Measurements from ENCODE around the gene EIF1. TPM values are rescaled to one million over a fixed set of nuclear protein-coding genes. Genes with fewer than 3 reads are reported as not detected.

Gene EIF1
- total and polyA plus RNA-seq, 4 donors = 56.5 to 755 (median 159) TPM

DNA sequence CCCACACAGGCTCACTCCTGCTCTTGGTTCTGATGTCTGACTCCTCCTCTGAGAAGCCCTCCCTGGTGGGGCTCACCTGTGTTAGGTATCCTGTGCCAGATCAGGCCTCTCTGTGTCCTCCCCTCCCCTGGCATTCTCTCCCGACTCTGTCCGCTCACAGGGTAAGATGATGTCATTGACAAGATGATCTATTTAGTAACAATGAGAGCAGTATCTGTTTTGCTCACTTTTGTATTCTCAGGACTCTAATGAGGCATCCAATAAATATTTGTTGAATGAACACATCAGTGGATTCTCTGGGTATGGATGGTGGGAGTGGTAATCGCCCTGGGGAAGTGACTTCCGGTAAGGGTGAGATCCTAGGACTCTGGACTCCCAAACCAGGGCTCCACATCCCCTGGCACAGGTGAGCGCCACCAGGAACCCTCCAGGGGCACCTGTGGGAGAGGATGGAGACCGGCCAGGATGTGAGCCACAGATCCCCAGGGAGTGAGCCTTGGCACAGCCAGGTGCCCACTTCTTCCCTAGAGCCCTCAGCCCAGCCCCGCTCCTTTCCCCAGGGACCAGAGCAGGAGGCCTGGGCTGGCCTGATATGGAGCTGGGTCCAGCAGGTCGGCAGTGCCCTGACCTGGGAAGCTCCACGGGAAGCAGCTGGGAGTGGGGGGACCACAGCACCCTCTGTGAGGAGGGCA, 51.1 kb downstream of the EIF1 start (continued):
- TF ChIP-seq, protein P1, sequence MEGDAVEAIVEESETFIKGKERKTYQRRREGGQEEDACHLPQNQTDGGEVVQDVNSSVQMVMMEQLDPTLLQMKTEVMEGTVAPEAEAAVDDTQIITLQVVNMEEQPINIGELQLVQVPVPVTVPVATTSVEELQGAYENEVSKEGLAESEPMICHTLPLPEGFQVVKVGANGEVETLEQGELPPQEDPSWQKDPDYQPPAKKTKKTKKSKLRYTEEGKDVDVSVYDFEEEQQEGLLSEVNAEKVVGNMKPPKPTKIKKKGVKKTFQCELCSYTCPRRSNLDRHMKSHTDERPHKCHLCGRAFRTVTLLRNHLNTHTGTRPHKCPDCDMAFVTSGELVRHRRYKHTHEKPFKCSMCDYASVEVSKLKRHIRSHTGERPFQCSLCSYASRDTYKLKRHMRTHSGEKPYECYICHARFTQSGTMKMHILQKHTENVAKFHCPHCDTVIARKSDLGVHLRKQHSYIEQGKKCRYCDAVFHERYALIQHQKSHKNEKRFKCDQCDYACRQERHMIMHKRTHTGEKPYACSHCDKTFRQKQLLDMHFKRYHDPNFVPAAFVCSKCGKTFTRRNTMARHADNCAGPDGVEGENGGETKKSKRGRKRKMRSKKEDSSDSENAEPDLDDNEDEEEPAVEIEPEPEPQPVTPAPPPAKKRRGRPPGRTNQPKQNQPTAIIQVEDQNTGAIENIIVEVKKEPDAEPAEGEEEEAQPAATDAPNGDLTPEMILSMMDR (IDR thresholded peaks at IDR 0.05; ENCODE audit: low read depth, low read length, missing input control) = no peak
- TF ChIP-seq HNF4A (conservative IDR thresholded peaks at IDR 0.05) (no peak), JUND (IDR thresholded peaks at IDR 0.05) (no peak), GABPA (IDR thresholded peaks at IDR 0.05 in 1 of 2, conservative IDR thresholded peaks at IDR 0.05 in 1 of 2) (no peak), RXRA (IDR thresholded peaks at IDR 0.05) (no peak), TAF1 (conservative IDR thresholded peaks at IDR 0.05) (no peak)
- TF ChIP-seq, protein P2, sequence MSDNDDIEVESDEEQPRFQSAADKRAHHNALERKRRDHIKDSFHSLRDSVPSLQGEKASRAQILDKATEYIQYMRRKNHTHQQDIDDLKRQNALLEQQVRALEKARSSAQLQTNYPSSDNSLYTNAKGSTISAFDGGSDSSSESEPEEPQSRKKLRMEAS (IDR thresholded peaks at IDR 0.05) = no peak

DNA sequence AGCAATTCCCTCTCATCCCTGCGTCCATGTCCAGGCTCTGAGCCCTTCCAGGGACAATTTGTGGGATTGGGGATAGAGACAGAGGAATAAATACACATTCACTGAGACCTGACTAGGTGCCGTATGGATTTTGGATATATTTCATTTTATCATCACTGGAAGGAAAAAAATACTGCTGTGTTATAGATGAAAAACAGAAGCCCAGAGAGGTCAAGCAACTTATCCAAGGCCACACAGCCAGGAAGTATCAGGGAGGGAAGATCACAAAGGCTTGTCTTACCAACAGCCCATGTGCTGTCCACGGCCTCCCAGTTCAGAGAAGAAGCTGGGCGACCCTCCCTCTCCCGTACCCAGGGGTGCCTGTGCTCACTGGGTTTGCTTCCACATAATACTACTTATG, 51.8 kb downstream of the EIF1 start:
- TF ChIP-seq RXRA (IDR thresholded peaks at IDR 0.05) = no peak
- TF ChIP-seq, protein P1 (IDR thresholded peaks at IDR 0.05; ENCODE audit: low read depth, low read length, missing input control) = no peak
- TF ChIP-seq, protein P3, sequence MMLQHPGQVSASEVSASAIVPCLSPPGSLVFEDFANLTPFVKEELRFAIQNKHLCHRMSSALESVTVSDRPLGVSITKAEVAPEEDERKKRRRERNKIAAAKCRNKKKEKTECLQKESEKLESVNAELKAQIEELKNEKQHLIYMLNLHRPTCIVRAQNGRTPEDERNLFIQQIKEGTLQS (IDR thresholded peaks at IDR 0.05) = no peak
- no peak for TF ChIP-seq HNF4G (IDR thresholded peaks at IDR 0.05)
- no peak for TF ChIP-seq RAD21 (IDR thresholded peaks at IDR 0.05)
- no peak for TF ChIP-seq HNF4A (conservative IDR thresholded peaks at IDR 0.05)
- TF ChIP-seq, protein P2 (IDR thresholded peaks at IDR 0.05) = no peak
- TF ChIP-seq NR2F2 (IDR thresholded peaks at IDR 0.05) = no peak
- TF ChIP-seq, protein P4, sequence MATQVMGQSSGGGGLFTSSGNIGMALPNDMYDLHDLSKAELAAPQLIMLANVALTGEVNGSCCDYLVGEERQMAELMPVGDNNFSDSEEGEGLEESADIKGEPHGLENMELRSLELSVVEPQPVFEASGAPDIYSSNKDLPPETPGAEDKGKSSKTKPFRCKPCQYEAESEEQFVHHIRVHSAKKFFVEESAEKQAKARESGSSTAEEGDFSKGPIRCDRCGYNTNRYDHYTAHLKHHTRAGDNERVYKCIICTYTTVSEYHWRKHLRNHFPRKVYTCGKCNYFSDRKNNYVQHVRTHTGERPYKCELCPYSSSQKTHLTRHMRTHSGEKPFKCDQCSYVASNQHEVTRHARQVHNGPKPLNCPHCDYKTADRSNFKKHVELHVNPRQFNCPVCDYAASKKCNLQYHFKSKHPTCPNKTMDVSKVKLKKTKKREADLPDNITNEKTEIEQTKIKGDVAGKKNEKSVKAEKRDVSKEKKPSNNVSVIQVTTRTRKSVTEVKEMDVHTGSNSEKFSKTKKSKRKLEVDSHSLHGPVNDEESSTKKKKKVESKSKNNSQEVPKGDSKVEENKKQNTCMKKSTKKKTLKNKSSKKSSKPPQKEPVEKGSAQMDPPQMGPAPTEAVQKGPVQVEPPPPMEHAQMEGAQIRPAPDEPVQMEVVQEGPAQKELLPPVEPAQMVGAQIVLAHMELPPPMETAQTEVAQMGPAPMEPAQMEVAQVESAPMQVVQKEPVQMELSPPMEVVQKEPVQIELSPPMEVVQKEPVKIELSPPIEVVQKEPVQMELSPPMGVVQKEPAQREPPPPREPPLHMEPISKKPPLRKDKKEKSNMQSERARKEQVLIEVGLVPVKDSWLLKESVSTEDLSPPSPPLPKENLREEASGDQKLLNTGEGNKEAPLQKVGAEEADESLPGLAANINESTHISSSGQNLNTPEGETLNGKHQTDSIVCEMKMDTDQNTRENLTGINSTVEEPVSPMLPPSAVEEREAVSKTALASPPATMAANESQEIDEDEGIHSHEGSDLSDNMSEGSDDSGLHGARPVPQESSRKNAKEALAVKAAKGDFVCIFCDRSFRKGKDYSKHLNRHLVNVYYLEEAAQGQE (IDR thresholded peaks at IDR 0.05) = no peak
- no peak for TF ChIP-seq FOXA2 (IDR thresholded peaks at IDR 0.05)
- TF ChIP-seq, protein P5, sequence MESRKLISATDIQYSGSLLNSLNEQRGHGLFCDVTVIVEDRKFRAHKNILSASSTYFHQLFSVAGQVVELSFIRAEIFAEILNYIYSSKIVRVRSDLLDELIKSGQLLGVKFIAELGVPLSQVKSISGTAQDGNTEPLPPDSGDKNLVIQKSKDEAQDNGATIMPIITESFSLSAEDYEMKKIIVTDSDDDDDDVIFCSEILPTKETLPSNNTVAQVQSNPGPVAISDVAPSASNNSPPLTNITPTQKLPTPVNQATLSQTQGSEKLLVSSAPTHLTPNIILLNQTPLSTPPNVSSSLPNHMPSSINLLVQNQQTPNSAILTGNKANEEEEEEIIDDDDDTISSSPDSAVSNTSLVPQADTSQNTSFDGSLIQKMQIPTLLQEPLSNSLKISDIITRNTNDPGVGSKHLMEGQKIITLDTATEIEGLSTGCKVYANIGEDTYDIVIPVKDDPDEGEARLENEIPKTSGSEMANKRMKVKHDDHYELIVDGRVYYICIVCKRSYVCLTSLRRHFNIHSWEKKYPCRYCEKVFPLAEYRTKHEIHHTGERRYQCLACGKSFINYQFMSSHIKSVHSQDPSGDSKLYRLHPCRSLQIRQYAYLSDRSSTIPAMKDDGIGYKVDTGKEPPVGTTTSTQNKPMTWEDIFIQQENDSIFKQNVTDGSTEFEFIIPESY (IDR thresholded peaks at IDR 0.05) = no peak
- TF ChIP-seq EGR1 (IDR thresholded peaks at IDR 0.05; ENCODE audit: low read depth in 2 of 2) = no peak
- TF ChIP-seq YY1 (IDR thresholded peaks at IDR 0.05) = no peak
- no peak for TF ChIP-seq SP1 (IDR thresholded peaks at IDR 0.05)
- TF ChIP-seq JUND (IDR thresholded peaks at IDR 0.05) = no peak
- no peak for TF ChIP-seq TAF1 (conservative IDR thresholded peaks at IDR 0.05)
- no peak for TF ChIP-seq FOXA1 (IDR thresholded peaks at IDR 0.05)
- DNase-seq (ENCODE audit: low spot score) = no peak
- Histone ChIP-seq H3K9me3 (ENCODE audit: control insufficient read depth in 4 of 4, low read length in 3 of 4) (no peaks in the 10 kb centered on the region), H3K27me3 (ENCODE audit: control insufficient read depth in 4 of 4, insufficient read depth in 4 of 4, low read length in 3 of 4) (peaks cover 0 to 5% (median 0%) of the 10 kb centered on the region in 4 donors), H3K36me3 (ENCODE audit: control insufficient read depth in 4 of 4, insufficient read depth in 3 of 4, low read depth in 1 of 4, low read length in 3 of 4) (no peaks in the 10 kb centered on the region), H3K4me3 (ENCODE audit: low read depth in 1 of 3, low read length in 3 of 3) (no peak overlapping the region), H3K9ac (ENCODE audit: low read depth in 1 of 2, low read length in 2 of 2) (no peak overlapping the region), H3K27ac (ENCODE audit: low read depth in 1 of 2, low read length in 2 of 2) (no peak overlapping the region), H3K4me1 (ENCODE audit: control insufficient read depth in 4 of 4, insufficient read depth in 4 of 4, low read length in 3 of 4) (no peaks in the 10 kb centered on the region)
- 87% methylated on average over 5 of the region's 5 CpGs for WGBS
